AG08395 (cell line): ENCODE data around the gene GGA1.
"Not testable (repeated sequence)": the region's sequence is repeated elsewhere in the genome, so short reads cannot be mapped to it uniquely, and the experiment has no call there.

Experiments
- DNase-seq: peaks from one replicate; pipeline ENCODE4 v3.0.0; 2012; ENCODE audit warnings: mixed read lengths, low spot score

GGA1 gene

DNA sequence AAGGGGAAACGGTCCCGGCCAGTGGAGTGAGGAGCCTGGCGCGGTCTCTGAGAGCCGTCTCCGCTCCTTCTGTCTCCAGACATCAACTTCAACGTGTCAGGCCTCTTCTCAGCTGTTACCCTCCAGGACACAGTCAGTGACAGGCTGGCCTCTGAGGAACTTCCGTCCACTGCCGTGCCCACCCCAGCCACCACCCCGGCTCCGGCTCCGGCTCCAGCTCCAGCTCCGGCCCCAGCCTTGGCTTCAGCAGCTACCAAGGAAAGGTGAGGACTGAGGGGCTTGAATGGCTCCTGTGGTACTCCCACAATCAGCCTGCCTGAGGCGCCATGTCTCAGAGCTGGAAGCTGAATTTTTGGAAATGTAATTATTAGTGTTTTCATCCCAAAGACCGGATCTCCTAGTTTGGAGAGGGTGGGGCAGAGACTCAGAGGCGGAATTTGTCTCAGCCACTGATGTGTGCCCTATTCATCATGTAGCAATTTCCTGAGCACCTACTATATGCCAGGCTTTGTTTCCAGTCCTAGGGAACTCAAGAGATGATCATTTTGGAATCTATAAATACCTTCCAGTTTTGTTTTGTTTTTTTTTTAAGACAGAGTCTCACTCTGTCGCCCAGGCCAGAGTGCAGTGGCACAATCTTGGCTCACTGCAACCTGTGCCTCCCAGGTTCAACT is 42.0 kb downstream of the GGA1 start:
- no peak for DNase-seq

DNA sequence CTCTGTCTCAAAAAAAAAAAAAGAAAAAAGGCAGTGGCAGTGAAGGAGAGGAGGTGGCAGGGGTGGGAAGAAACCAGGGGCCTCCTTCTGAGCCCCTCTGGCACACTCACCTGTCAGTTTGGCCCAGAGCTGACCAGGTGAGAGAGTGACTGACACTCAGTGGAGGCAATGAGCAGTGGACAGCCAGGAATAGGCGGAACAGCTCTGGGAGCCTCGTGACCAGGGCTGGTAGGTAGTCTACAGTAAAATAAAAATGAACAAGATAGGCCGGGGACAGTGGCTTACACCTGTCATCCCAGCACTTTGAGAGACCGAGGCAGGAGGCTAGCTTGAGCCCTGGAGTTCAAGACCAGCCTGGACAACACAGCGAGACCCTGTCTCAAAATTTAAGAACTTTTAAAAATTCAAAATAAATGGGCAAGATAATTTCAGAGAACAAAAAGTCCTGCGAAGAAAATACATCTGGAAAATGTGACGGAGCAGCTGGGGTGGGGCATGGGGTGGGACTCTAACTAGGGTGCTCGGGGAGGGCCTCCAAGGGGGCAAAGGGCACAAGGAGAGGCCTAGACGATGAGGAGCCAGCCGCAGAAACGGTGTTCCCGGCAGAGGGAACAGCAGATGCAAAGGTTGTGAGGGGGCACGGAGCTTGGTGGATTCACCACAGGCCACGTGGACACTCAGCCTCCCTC is 46.1 kb downstream of the GGA1 start:
- DNase-seq: no peak

DNA sequence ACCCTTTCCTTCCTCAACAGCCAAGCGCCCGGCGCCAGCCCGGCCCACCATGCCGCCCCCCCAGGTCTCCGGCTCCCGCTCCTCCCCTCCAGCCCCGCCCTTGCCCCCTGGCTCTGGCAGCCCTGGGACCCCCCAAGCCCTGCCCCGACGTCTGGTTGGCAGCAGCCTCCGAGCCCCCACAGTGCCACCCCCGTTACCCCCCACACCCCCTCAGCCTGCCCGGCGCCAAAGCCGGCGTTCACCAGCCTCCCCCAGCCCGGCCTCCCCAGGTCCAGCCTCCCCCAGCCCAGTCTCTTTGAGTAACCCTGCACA is 46.6 kb downstream of the GGA1 start:
- no peak for DNase-seq

DNA sequence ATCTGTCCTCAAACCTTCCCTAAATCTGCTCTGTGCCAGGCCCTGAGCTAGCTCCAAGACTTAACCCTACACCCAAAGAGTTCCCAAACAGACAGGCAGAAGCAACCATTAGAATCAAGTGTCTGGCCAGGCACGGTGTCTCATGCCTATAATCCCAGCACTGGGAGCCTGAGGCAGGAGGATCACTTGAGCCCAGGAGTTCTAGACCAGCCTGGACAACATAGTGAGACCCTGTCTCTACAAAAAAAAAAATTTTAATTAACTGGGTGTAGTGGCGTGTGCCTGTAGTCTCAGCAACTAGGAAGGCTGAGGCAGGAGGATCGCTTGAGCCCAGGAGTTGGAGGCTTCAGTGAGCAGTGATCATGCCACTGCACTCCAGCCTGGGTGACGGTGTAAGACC is 47.9 kb downstream of the GGA1 start:
- DNase-seq: not testable (repeated sequence)

DNA sequence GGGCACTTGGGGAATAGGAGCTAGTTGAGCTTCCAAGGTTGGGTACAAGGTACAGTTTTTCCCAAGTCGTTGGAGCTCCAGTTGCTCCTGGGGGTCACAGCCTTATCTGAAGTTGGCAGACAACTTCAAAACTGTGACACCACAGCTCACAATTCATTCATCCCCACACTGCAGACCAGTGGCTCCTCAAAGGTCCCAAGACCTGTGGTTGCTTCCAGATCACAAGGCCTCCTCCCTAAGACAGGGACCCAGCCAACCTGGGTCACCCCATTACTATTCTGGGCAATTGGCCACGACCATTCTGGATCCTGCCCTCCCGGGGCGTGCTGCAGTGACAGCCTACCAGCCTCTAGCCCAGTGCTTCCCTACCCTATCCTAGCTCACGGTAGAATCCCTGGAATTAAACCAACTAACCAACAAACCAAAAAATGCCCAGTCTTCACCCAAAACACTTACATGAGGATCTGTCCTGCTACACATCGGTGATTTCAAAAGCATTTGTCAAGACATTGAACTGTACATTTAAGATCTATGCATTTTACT is 49.0 kb downstream of the GGA1 start:
- DNase-seq: peak; percentile 37

DNA sequence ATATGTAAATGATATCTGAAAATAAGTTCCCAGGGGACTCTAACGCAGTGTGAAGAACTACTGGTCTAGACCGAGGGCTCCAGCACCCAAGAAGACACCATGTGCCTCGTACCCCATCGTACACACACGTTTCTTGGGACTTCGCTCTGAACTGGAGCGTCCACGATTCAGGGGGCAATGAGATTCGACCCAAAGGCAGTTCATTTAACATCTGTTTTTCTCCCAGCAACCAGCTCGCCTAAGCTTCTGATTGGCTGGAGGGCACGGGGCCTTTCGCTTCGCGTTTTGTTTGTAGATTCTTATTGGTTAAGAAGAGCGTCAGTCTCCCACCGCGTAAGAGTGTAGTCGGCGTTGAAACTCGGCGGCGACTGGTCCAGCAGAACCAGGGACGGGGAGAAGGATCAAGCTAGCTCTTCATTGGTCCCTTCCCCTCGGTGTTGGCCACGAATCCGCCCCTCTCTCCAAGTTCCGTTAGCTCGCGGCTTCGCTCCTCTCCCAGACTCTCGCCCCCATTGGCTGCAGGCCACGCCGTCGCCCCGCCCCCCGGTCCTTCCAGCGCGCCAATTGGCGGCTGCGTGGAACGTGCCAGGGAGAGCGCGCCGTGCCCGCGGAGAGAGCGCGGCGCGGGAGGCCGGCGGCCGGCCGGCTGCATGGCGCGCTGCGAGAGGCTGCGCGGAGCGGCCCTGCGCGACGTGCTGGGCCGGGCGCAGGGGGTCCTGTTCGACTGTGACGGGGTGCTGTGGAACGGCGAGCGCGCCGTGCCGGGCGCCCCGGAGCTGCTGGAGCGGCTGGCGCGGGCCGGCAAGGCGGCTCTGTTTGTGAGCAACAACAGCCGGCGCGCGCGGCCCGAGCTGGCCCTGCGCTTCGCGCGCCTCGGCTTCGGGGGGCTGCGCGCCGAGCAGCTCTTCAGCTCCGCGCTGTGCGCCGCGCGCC is 49.8 kb downstream of the GGA1 start, which contains the start of gene PDXP:
TSS of gene PDXP (plus strand) at position 591 of the 933 bp plus-strand sequence. CDS start at position 651, 60 bp downstream.
- peak; percentile 100 for DNase-seq

DNA sequence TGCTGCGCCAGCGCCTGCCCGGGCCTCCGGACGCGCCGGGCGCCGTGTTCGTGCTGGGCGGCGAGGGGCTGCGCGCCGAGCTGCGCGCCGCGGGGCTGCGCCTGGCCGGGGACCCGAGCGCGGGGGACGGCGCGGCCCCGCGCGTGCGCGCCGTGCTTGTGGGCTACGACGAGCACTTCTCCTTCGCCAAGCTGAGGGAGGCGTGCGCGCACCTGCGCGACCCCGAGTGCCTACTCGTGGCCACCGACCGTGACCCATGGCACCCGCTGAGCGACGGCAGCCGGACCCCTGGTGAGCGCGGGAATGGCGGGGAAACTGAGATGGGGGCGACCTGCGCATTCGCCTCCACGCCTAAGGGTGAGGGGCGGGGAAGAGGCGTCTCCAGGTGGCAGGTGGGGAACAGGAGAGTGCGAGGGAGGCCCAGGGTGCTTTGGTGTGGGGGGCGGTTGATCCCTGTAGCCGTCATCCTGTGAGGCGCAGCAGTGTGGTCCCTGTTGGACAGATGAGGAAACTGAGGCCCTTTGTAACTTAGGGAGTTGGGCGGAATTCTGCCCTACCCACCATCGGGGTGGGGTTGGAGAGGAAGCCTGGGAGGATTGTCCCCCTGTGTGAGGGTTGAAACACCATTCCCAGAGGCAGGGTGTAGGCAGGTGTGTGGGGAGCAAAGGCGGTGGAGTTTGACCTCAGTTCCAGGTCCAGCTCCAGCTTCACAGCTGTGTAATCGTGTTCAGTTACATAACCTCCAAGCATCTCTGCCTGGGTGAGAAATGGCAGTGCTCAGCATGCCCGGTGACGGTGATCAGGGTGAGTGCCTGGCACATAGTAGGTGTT is 50.6 kb downstream of the GGA1 start:
- DNase-seq: no peak

DNA sequence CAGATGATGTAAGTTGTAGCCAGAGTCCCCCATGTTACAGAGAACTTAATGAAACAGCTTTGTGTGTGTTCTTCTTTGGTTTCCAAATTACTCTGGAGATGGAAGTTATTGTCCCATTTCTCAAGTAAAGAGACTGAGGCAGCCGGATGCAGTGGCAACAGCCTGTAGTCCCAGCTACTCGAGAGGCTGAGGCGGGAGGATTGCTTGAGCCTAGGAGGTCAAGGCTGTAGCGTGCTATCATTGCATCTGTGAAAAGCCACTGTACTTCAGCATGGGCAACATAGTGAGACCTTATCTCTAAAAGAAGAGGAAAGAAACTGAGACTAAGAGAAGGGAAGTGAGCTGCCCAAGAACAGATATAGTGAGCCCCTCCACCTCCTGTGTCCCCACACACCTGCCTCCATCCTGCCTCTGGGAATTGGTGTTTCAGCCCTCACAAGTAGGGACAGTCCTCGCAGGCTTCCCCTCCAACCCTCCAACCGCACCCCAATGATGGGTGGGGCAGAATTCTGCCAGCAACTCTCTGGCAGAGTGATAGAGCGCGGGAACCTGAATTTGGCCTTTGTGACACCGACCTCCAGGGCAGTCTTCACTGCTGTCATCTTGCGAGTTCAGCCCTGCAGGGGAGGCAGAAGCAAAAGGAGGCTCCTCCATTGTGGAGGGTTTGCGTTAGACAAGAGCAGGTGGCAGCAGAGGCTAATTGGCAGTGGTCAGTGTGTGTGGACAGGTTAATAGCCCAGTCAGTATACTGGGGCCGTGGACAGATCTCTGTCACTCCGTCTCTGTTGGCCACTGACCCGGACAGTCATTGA is 51.5 kb downstream of the GGA1 start:
- DNase-seq: no peak

DNA sequence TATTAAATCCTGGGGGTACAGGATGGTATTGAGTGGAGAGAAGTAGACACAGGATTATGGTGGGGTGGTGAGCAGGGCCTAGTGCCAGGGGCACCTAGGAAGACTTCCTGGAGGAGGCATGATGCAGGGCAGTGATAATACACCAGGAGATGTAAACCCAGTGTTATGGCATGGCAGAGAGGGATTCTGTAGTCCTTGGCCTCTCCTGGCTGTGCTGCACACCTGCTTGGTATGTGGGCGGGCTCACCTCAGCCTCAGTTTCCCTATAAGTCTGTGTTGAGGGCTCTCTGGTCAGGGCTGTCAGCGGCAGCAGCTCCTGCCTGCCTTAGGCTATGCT is 52.0 kb downstream of the GGA1 start:
- DNase-seq: no peak

DNA sequence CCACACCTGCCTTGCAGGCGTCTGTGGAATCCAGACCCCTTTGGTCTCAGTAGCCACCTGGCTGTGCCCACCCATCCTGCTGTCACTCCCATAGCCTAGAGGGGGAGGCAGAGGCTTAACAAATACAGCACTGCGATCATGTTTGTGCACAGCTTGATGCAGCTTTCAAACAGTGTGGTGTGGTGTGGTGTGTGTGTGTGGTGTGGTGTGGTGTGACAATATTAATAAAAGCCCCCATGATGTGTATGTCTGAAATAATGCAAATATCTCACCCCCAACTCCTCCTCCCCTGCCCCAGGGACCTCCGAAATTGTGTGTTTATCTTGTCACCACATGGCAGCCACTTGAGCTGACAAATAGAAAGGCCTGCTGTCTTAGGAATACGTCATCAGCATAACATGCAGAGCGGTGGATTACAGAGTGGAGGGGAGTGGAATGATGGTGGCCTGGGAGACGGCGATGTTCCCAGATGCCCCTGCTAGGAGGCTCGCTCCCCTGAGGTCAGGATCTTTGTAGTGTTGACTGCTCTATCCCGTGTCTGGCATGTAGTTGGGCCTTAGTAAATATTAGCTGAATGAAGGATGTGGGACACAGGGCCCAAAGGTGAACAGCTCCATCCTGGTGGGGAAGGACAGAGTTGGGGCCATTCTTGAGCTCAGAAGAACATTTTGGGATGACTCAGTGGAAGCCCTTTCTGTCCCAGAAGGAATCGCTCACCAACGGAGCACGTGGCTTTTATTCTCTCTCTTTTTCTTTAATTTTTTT is 52.7 kb downstream of the GGA1 start:
- peak; percentile 61 for DNase-seq

DNA sequence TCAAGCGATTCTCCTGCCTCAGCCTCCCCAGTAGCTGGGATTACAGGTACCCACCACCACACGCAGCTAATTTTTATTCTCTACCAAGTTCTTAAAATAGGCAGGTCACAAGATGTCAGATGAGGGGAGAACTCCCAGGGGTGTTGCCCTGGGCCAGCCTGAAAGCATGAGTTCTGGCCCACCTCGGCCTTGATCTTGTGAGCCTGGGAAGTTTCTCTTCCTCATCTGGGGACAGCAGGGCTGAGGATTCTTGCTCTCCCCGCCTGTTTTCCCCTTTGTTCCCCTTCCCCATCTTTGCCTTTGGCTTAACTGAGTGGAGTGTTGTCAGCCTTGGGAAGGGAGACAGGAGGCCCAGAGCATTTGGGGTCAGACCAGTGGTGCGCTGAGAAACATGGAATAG is 53.4 kb downstream of the GGA1 start:
- no peak for DNase-seq

DNA sequence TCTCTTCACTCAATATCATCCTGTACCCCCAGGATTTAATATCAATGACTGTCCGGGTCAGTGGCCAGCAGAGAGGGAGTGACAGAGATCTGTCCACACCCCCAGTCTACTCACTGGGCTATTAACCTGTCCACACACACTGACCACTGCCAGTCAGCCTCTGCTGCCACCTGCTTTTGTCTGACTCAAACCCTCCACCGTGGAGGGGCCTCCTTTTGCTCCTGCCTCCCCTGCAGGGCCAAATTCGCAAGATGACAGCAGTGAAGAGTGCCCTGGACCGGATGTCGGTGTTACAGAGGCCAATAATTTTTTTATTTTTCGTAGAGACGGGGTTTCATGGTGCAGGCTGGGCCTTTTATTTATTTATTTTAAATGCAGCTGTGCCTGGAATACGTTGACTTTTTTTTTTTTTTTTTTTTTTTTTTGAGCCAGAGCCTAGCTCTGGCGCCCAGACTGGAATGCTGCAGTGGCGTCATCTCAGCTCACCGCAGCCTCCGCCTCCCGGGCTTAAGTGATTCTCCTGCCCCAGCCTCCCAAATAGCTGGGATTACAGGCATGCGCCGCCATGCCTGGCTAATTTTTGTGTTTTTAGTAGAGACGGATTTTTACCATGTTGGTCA is 55.0 kb downstream of the GGA1 start:
- no peak for DNase-seq

DNA sequence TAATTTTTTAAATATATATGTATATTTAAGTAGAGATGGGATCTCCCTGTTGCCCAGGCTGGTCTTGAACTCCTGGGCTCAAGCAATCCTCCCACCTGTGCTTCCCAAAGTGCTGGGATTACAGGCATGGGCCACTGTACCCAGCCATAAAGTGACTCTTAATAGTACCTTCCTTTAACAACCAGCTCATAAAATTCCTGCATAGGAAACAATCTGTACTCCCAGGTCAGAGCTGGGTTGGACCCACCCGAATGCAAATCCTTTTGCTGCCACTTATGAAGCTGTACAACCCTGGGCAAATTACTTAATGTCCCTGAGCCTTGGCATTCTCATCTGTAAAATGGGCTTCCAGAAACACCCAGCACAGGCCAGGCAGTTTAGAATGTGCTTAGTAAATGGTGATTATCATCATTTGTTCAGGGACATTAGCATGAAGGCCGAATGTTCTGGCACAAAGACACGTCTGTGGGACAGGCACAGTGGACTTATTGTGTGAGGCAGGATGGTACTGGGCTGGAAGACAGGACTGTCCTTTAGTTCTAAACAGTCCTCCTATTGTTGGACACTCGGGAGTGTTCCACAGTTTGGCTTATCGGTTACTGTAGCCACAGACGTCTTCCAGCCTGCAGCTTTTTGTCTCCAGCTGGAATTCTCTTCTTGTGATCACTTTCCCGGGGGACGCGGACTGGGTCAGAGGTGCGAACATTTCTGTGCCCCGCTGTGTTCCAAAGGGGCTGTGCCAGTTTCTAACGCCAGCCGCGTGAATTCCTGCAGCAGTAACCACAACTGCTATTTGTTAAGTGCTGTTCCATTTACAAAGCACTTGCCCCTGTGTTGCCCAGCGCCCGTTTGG is 55.8 kb downstream of the GGA1 start:
- no peak for DNase-seq

DNA sequence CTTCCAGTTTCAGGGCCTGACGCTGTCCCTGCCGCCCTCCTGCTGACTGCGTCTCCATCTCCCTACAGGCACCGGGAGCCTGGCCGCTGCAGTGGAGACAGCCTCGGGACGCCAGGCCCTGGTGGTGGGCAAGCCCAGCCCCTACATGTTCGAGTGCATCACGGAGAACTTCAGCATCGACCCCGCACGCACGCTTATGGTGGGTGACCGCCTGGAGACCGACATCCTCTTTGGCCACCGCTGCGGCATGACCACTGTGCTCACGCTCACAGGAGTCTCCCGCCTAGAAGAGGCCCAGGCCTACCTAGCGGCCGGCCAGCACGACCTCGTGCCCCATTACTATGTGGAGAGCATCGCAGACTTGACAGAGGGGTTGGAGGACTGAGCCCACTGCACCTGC is 56.9 kb downstream of the GGA1 start:
- no peak for DNase-seq

DNA sequence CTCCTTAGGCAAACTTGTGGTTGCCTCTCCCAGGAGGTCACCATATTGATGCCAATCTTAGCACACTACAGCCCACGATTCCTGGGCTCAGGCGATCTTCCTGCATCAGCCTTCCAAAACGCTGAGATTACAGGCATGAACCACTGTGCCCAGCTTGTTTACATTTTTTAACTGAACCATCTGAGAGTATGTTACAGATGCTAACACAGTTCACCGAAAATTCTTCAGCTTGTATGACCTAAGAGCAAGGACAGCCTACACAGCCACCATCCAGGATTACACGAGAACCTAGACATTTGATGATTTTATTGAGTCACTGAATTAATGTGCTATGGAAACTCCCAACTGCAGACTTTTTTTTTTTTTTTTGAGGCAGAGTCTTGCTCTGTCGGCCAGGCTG is 61.0 kb downstream of the GGA1 start:
- DNase-seq: peak; percentile 38

DNA sequence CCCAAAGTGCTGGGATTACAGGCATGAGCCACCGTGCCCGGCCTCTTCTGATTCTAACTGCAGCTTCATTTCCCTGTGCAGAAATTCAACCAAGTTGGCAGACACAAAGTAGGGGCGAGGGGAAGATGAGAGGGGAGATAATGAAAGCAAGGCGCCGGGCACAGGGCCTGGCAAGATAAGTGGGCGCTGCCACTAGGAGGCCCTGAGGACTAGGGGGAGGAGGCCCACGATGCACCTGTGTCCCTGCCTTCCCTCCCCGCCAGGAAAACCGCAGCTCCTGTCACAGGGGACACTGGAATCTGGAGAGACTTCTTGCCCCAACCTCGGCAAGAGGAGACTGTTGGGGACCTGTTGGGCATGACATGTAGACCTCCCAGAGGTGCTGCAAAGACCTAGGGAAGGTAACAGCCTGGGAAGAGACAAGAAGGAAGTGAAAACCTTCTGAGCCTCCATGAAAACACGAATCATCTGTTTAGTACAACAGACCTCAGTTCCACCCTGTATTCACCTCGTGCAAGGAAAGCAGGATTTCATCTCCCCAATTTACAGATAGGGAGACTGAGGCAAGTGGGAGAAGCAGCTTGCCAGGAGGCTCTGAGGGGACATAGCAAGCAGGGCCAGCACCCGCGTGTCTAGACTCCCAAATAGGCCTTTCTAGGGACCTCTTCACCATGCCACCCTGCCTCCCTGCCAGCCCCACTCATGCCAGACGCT is 63.7 kb downstream of the GGA1 start:
- DNase-seq: no peak

DNA sequence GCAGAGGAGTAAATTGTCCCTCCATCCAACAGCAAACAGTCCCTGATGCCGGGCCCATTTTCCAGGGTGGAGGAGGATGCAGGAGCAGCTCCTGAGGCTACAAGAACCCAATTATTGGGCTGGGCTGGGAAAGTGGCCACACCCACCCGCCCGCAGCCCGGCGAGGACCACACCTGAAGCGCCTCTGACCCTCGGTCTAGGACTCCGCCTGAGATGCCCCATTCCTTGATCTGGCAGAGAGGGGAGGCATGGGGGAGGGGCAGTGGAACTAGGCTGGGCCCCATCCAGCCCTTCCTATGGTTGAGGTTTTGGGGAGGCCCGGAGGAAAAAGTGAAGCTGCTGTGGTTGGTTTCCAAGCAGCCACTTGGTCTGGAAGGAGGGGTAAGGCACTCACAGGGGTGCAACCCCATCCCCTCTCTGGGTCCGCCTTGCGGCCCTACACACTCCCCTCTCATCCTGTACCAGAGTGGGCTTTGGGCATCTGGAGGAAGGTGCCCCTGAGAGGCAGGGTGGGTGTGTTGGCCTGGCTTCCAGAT is 64.4 kb downstream of the GGA1 start:
- no peak for DNase-seq

DNA sequence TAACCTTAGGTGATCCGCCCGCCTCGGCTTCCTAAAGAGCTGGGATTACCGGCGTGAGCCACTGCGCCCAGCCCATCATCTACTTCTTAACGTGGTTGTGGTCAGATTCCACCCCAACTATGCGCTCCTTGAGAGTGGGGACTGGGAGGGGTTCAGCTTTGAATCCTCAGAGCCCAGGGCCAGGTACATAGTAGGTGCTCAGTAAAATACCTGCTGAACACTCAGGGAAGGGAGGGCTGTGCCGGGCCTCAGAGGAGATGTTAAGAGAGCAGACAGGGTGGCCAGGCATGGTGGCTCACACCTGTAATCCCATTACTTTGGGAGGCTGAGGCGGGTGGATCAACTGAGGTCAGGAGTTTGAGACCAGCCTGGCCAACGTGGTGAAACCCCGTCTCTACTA is 65.6 kb downstream of the GGA1 start:
- DNase-seq: no peak
